ENCODE measurements around the gene SYNDIG1L. TPM values are rescaled to one million over a fixed set of nuclear protein-coding genes. Genes with fewer than 3 reads are reported as not detected.

The SYNDIG1L gene
- total and polyA plus RNA-seq, 2 of the 4 experiments (the other 2 are of a cell fraction): not detected

DNA sequence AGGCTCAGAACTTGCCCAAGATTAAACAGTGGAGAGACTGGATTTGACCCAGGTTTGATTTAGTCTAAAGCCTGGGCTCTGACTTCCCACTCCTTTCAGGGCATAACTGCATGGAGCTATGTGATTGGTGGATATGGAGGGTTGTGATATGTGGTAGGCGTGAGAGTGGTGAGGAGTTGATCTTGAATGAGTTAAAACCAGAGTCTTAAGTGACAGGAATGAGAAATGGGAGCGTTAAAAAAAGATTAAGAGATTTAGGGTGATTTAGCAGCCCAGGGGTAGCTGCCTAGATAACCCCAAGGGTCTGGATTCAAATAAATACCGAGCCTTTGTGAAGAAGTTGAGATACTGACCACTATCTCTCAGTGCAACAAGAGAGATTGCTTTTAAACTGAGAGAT, 8.4 kb downstream of the SYNDIG1L start:
- Histone ChIP-seq H4K8ac (ENCODE audit: low read depth in 2 of 2, low read length in 2 of 2) (no peak overlapping the region), H3K4ac (ENCODE audit: low read depth, low read length) (no peak overlapping the region), H3K23ac (ENCODE audit: low read depth, low read length) (no peak overlapping the region), H3K36me3 (ENCODE audit: control insufficient read depth, insufficient read depth, low read length) (no peaks in the 10 kb centered on the region), H3K14ac (replicated peaks; ENCODE audit: low read depth, low read length) (no peak overlapping the region), H4K20me1 (ENCODE audit: insufficient read depth, low read length) (no peaks in the 10 kb centered on the region), H3K4me2 (ENCODE audit: low read depth, low read length) (no peak overlapping the region), H3K4me3 (ENCODE audit: insufficient read depth, low read depth, low read length) (no peak overlapping the region), H4K91ac (ENCODE audit: insufficient read depth, low read depth, low read length) (no peak overlapping the region), H2BK20ac (ENCODE audit: low read depth, low read length) (no peak overlapping the region), H2BK120ac (ENCODE audit: low read depth, low read length) (no peak overlapping the region), H2AK9ac (replicated peaks; ENCODE audit: low read depth, low read length, poor library complexity) (no peak overlapping the region), H2BK15ac (ENCODE audit: low read depth, low read length) (no peak overlapping the region), H3K56ac (ENCODE audit: extremely low read depth, insufficient read depth, low read length) (no peak overlapping the region), H2AFZ (replicated peaks; ENCODE audit: low read length, poor library complexity) (no peak overlapping the region), H4K5ac (ENCODE audit: low read depth, low read length) (no peak overlapping the region), H3K9me1 (ENCODE audit: insufficient read depth, low read length) (no peaks in the 10 kb centered on the region), H3K27ac (ENCODE audit: insufficient read depth, low read length) (no peak overlapping the region), H3K18ac (ENCODE audit: low read depth, low read length) (no peak overlapping the region), H3K4me1 (ENCODE audit: control insufficient read depth, insufficient read depth, low read length) (no peaks in the 10 kb centered on the region), H3K27me3 (ENCODE audit: control insufficient read depth, insufficient read depth, low read length) (peaks cover 73% of the 10 kb centered on the region), H2AK5ac (ENCODE audit: low read depth, low read length) (no peak overlapping the region), H3K9ac (ENCODE audit: low read depth, low read length) (no peak overlapping the region), H3K9me3 (ENCODE audit: control insufficient read depth, insufficient read depth, low read length) (peaks cover 2% of the 10 kb centered on the region; the same call in 1 of the 2 replicates), H2BK5ac (ENCODE audit: low read depth, low read length, poor library complexity, severe bottlenecking) (no peak overlapping the region), H3K79me1 (ENCODE audit: low read depth in 1 of 2, low read length in 2 of 2) (no peaks in the 10 kb centered on the region)
- CTCF ChIA-PET: no interaction called here
- TF ChIP-seq, protein P1, sequence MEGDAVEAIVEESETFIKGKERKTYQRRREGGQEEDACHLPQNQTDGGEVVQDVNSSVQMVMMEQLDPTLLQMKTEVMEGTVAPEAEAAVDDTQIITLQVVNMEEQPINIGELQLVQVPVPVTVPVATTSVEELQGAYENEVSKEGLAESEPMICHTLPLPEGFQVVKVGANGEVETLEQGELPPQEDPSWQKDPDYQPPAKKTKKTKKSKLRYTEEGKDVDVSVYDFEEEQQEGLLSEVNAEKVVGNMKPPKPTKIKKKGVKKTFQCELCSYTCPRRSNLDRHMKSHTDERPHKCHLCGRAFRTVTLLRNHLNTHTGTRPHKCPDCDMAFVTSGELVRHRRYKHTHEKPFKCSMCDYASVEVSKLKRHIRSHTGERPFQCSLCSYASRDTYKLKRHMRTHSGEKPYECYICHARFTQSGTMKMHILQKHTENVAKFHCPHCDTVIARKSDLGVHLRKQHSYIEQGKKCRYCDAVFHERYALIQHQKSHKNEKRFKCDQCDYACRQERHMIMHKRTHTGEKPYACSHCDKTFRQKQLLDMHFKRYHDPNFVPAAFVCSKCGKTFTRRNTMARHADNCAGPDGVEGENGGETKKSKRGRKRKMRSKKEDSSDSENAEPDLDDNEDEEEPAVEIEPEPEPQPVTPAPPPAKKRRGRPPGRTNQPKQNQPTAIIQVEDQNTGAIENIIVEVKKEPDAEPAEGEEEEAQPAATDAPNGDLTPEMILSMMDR (conservative IDR thresholded peaks at IDR 0.05; ENCODE audit: low read depth, low read length): no peak
- TF ChIP-seq, protein P2, sequence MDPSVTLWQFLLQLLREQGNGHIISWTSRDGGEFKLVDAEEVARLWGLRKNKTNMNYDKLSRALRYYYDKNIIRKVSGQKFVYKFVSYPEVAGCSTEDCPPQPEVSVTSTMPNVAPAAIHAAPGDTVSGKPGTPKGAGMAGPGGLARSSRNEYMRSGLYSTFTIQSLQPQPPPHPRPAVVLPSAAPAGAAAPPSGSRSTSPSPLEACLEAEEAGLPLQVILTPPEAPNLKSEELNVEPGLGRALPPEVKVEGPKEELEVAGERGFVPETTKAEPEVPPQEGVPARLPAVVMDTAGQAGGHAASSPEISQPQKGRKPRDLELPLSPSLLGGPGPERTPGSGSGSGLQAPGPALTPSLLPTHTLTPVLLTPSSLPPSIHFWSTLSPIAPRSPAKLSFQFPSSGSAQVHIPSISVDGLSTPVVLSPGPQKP (IDR thresholded peaks at IDR 0.05; ENCODE audit: borderline replicate concordance, low read depth, low read length): no peak
- no peak for TF ChIP-seq RCOR1 (IDR thresholded peaks at IDR 0.05; ENCODE audit: insufficient replicate concordance, low read length)
- DNase-seq: no peak
- intact Hi-C loops (cut with micrococcal nuclease) (no loop called here), in situ Hi-C loops (cut with MboI; ENCODE audit: low sequenced_read_pairs) (no loop called here), dilution Hi-C loops (cut with HindIII; ENCODE audit: low sequenced_read_pairs, unreplicated experiment) (no loop called here)
- ATAC-seq (ENCODE audit: low read depth): no peak
- POLR2A ChIA-PET (ENCODE audit: unreplicated experiment): no interaction called here
- 33% methylated on average over 1 of the region's 3 CpGs; no CpG with 5 or more reads in 1 of the 2 experiments for WGBS, 2 experiments (ENCODE audit: extremely low coverage in 2 of 2, insufficient read length in 1 of 2)
- no TSS peak for BruUV-seq (replicated peaks)
